HFFc6 (cell line): Measurements from ENCODE around the gene CITED4. TPM values are rescaled to one million over a fixed set of nuclear protein-coding genes. Genes with fewer than 3 reads are reported as not detected.

Source experiments
- DNase-seq: peaks from one replicate; pipeline ENCODE4 v3.0.0-alpha.2; 2018
- H3K27ac Mint-ChIP-seq: 2 replicates; pipeline ENCODE4 v1.8.0; 2020; ENCODE audit warnings: mild to moderate bottlenecking, mixed read lengths
- H3K27me3 Mint-ChIP-seq: 2 replicates; pipeline ENCODE4 v1.8.0; 2021; ENCODE audit warnings: mild to moderate bottlenecking, moderate library complexity, mixed read lengths; ENCODE audit not compliant: insufficient read depth
- H3K36me3 Mint-ChIP-seq: 2 replicates; pipeline ENCODE4 v1.8.0; 2021; ENCODE audit warnings: low read depth, mixed read lengths
- H3K4me1 Mint-ChIP-seq: 2 replicates; pipeline ENCODE4 v1.8.0; 2020; ENCODE audit warnings: low read depth, mixed read lengths
- H3K4me3 Mint-ChIP-seq: 2 replicates; pipeline ENCODE4 v1.8.0; 2020; ENCODE audit warnings: mild to moderate bottlenecking, moderate library complexity, mixed read lengths
- H3K9me3 Mint-ChIP-seq: 2 replicates; pipeline ENCODE4 v1.8.0; 2020; ENCODE audit warnings: mild to moderate bottlenecking, mixed read lengths
- CTCF ChIP-seq: fragments of 200-600 bp; sonication (generic); IDR thresholded peaks from 2 replicates; pipeline ENCODE4 v1.5.0; 2021; ENCODE audit warnings: antibody characterized with exemption, mild to moderate bottlenecking
- total RNA-seq, 6 experiments: library from RNA; stranded (reverse); fragmentation: NEBNext Ultra II Directional; extraction: Animal tissue kit (Norgen Biotek cat#: 25700); gene quantifications; 2 replicates in 1 of 6; 3 replicates in 5 of 6; pipeline ENCODE4 v1.2.3, GENCODE V29; 2021

CITED4 gene
- total RNA-seq, 6 experiments from 2014 or later, result 1.7 to 5.3 (median 3.8) TPM

GRCh38 chr1:40906781-40907400 lies 44.7 kb upstream of the CITED4 start:
- no peak overlapping the region for H3K4me3 Mint-ChIP-seq
- H3K4me1 Mint-ChIP-seq, result peaks cover 14% of the 10 kb centered on the region
- no peak for DNase-seq
- H3K27me3 Mint-ChIP-seq, result no peaks in the 10 kb centered on the region; the same call in 1 of the 2 replicates
- no peak for TF ChIP-seq CTCF
- H3K9me3 Mint-ChIP-seq, result no peaks in the 10 kb centered on the region
- no peak overlapping the region for H3K27ac Mint-ChIP-seq
- H3K36me3 Mint-ChIP-seq, result no peaks in the 10 kb centered on the region

- no peak for DNase-seq
- Mint-ChIP-seq H3K36me3 (no peaks in the 10 kb centered on the region), H3K27me3 (no peaks in the 10 kb centered on the region; the same call in 1 of the 2 replicates), H3K27ac (no peak overlapping the region), H3K9me3 (no peaks in the 10 kb centered on the region), H3K4me3 (no peak overlapping the region), H3K4me1 (peaks cover 19% of the 10 kb centered on the region)
- TF ChIP-seq CTCF, result no peak
Measured at GRCh38 chr1:40905061-40905460, 42.9 kb upstream of the CITED4 start.

GRCh38 chr1:40903106-40903505 lies 40.9 kb upstream of the CITED4 start:
- Mint-ChIP-seq H3K27me3 (no peaks in the 10 kb centered on the region; the same call in 1 of the 2 replicates), H3K27ac (no peak overlapping the region), H3K9me3 (no peaks in the 10 kb centered on the region), H3K4me1 (peaks cover 27% of the 10 kb centered on the region), H3K4me3 (no peak overlapping the region), H3K36me3 (no peaks in the 10 kb centered on the region)
- no peak for TF ChIP-seq CTCF
- DNase-seq, result no peak

- H3K27me3 Mint-ChIP-seq, result no peaks in the 10 kb centered on the region; the same call in 1 of the 2 replicates
- H3K36me3 Mint-ChIP-seq, result no peaks in the 10 kb centered on the region
- DNase-seq, result peak; percentile 77
- H3K9me3 Mint-ChIP-seq, result no peaks in the 10 kb centered on the region
- H3K4me1 Mint-ChIP-seq, result peaks cover 37% of the 10 kb centered on the region
- peak overlapping the region; percentile 74 for H3K27ac Mint-ChIP-seq
- peak overlapping the region; percentile 48 for H3K4me3 Mint-ChIP-seq
- TF ChIP-seq CTCF, result no peak
Measured at GRCh38 chr1:40901886-40902852, 40.0 kb upstream of the CITED4 start.

GRCh38 chr1:40899230-40899870 lies 37.2 kb upstream of the CITED4 start:
- Mint-ChIP-seq H3K27me3 (peaks cover 2% of the 10 kb centered on the region), H3K27ac (no peak overlapping the region), H3K4me1 (peaks cover 37% of the 10 kb centered on the region), H3K4me3 (no peak overlapping the region), H3K9me3 (peaks cover 13% of the 10 kb centered on the region), H3K36me3 (peaks cover 13% of the 10 kb centered on the region)
- TF ChIP-seq CTCF, result no peak
- DNase-seq, result no peak
